ENCODE data around the gene TOP2A. TPM values are rescaled to one million over a fixed set of nuclear protein-coding genes. Genes with fewer than 3 reads are reported as not detected.

The TOP2A gene
- polyA plus RNA-seq, 1 donor from 2014 or later = 7.8 TPM

DNA sequence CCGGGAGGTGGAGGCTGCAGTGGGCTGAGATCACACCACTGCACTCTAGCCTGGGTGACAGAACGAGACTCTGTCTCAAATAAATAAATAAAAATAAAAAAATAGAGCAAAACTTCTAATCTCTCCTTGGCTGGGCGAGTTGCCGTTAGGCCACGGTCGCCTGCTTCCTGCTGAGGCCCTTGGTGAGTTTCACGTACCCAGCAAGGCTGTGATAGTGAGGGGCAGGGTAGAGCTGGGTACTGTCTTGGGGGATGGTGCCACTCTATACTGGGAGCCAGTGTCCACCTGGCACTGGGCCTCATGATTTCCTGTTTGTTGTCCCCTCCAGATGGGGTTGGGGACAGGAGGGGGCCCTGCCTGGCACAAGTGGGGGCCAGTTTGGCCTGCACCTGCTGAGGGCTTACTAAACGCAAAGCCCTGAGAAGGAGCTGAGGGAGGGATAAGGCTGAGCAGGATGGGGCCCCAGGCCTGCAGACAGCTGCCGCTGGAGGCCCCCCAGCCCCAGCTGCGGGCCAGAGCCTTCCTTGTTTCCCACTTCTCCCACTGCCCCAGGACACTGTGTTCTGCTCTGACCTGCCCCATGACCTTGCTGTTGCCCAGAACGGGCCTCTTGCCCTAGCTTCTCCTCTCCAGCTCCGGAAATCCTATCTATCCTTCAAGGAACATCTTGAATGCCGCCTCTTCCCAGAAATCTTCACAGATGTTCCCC lies 78.6 kb downstream of the TOP2A start:
- no peak overlapping the region for H2AFZ ChIP-seq (ENCODE audit: low read depth, low read length)
- no peaks in the 10 kb centered on the region for H3K9me2 ChIP-seq (ENCODE audit: insufficient read depth, low read length)
- H3K36me3 ChIP-seq (ENCODE audit: insufficient read depth, low read length) = no peaks in the 10 kb centered on the region
- H3K9me3 ChIP-seq (ENCODE audit: low read length) = no peaks in the 10 kb centered on the region
- peaks cover 2% of the 10 kb centered on the region for H3F3A ChIP-seq (ENCODE audit: insufficient read depth, low read length, poor library complexity, severe bottlenecking)
- H4K20me1 ChIP-seq (ENCODE audit: insufficient read depth) = no peaks in the 10 kb centered on the region
- no peak overlapping the region for H3K27ac ChIP-seq (ENCODE audit: low read length)
- TF ChIP-seq RAD21 (conservative IDR thresholded peaks at IDR 0.05) = no peak
- TF ChIP-seq EP300 (conservative IDR thresholded peaks at IDR 0.05; ENCODE audit: poor library complexity, severe bottlenecking) = no peak
- no peak for TF ChIP-seq SMC3 (conservative IDR thresholded peaks at IDR 0.05; ENCODE audit: poor library complexity)
- TF ChIP-seq MXI1 (conservative IDR thresholded peaks at IDR 0.05; ENCODE audit: poor library complexity, severe bottlenecking) = no peak
- no peak for TF ChIP-seq POLR2AphosphoS5 (IDR thresholded peaks at IDR 0.05)
- no peak for TF ChIP-seq TAF1 (IDR thresholded peaks at IDR 0.05; ENCODE audit: low read depth)
- H3K4me2 ChIP-seq (ENCODE audit: low read length) = no peak overlapping the region
- H3K79me2 ChIP-seq (replicated peaks; ENCODE audit: insufficient read depth, low read length) = peaks cover 30% of the 10 kb centered on the region
- no peak overlapping the region for H3K4me3 ChIP-seq (ENCODE audit: low read length)
- H3K9ac ChIP-seq (ENCODE audit: low read length) = no peak overlapping the region
- H3K27me3 ChIP-seq (ENCODE audit: insufficient read depth, low read depth, low read length) = no peaks in the 10 kb centered on the region

Small RNAs within 50 kb of the gene (small RNA-seq; reads per million reads assigned to genes)
- 0 to 1.2 (median 0) reads per million in 3 experiments for gene RF00019
- gene RNA5SP441 = 0 reads per million in 3 experiments

Other genes with a start within 250 kb of the TOP2A start
- gene RAPGEFL1, start 240.4 kb downstream of the TOP2A start, polyA plus RNA-seq = 15.5 and 15.6 TPM in 2 replicates
- gene WIPF2, start 198.6 kb downstream of the TOP2A start, polyA plus RNA-seq = 8.6 and 11.5 TPM in 2 replicates
- 1.9 and 2.2 TPM in 2 replicates for gene CDC6, start 130.0 kb downstream of the TOP2A start, polyA plus RNA-seq
- gene RARA, start 108.7 kb downstream of the TOP2A start, polyA plus RNA-seq = 4.7 and 6.6 TPM in 2 replicates
- gene GJD3, start 53.2 kb downstream of the TOP2A start, polyA plus RNA-seq = not detected in 2 replicates
- gene IGFBP4, start 25.6 kb upstream of the TOP2A start, polyA plus RNA-seq = 0.32 and 1.3 TPM in 2 replicates
- gene TNS4, start 83.7 kb upstream of the TOP2A start, polyA plus RNA-seq = not detected in 2 replicates
- not detected in 2 replicates for gene CCR7, start 147.6 kb upstream of the TOP2A start, polyA plus RNA-seq
- 245 and 248 TPM in 2 replicates for gene SMARCE1, start 229.9 kb upstream of the TOP2A start, polyA plus RNA-seq
- 13.6 and 15.1 TPM in 2 replicates for gene KRT222, start 247.3 kb upstream of the TOP2A start, polyA plus RNA-seq

Measured in neural cell (in vitro differentiated cells).